Measurements from ENCODE around the gene SH3BP4.

GRCh38 chr2:234970099-234970440 lies 18.3 kb downstream of the SH3BP4 start:
- TF ChIP-seq CTCF (conservative IDR thresholded peaks at IDR 0.05 in 1 of 2, IDR thresholded peaks at IDR 0.05 in 1 of 2; ENCODE audit: extremely low read depth in 1 of 2, insufficient read depth in 1 of 2, low read depth in 1 of 2, low read length in 2 of 2) (no peak), EZH2 (IDR thresholded peaks at IDR 0.05; ENCODE audit: borderline replicate concordance, low read length) (no peak)

All from mammary epithelial cell (primary cell).